OCI-M2 (cell line): ENCODE data around the gene GBE1.
"Not testable (repeated sequence)": the region's sequence is repeated elsewhere in the genome, so short reads cannot be mapped to it uniquely, and the experiment has no call there.

Experiments
- DNase-seq: peaks from one replicate; lab custom pipeline; 2025; ENCODE audit not compliant: unreplicated experiment; lab: John Stamatoyannopoulos, UW

Gene GBE1

GRCh38 chr3:81760924-81761903 is at the start of gene GBE1:
Gene GBE1, minus strand, starts transcription at chr3:81761645. Its CDS starts 128 bp downstream, at chr3:81761517.
- peak; percentile 88 for DNase-seq

- DNase-seq: no peak
Measured at GRCh38 chr3:81808900-81809299, 47.5 kb upstream of the GBE1 start.

- no peak for DNase-seq
Measured at GRCh38 chr3:81799403-81799802, 38.0 kb upstream of the GBE1 start.

- no peak for DNase-seq
Measured at GRCh38 chr3:81793410-81793809, 32.0 kb upstream of the GBE1 start.

- no peak for DNase-seq
Measured at GRCh38 chr3:81790117-81790516, 28.7 kb upstream of the GBE1 start.

GRCh38 chr3:81789691-81790090 is 28.2 kb upstream of the GBE1 start:
- no peak for DNase-seq

GRCh38 chr3:81788610-81789009 is 27.2 kb upstream of the GBE1 start:
- DNase-seq: no peak

GRCh38 chr3:81788044-81788443 is 26.6 kb upstream of the GBE1 start:
- DNase-seq: no peak

- DNase-seq: no peak
Measured at GRCh38 chr3:81782585-81782984, 21.1 kb upstream of the GBE1 start.

- no peak for DNase-seq
Measured at GRCh38 chr3:81778678-81779182, 17.3 kb upstream of the GBE1 start.

GRCh38 chr3:81776643-81777042 is 15.2 kb upstream of the GBE1 start:
- no peak for DNase-seq

GRCh38 chr3:81770710-81771109 is 9.3 kb upstream of the GBE1 start:
- DNase-seq: no peak

GRCh38 chr3:81769299-81769698 is 7.9 kb upstream of the GBE1 start:
- DNase-seq: no peak

- not testable (repeated sequence) for DNase-seq
Measured at GRCh38 chr3:81767250-81767859, 5.9 kb upstream of the GBE1 start.

GRCh38 chr3:81765400-81765799 is 4.0 kb upstream of the GBE1 start:
- no peak for DNase-seq

- DNase-seq: no peak
Measured at GRCh38 chr3:81764665-81765064, 3.2 kb upstream of the GBE1 start.

- no peak for DNase-seq
Measured at GRCh38 chr3:81764002-81764401, 2.6 kb upstream of the GBE1 start.

- no peak for DNase-seq
Measured at GRCh38 chr3:81763001-81763400, 1.6 kb upstream of the GBE1 start.

GRCh38 chr3:81761904-81762580 is 597 bp upstream of the GBE1 start:
- DNase-seq: no peak

- no peak for DNase-seq
Measured at GRCh38 chr3:81760215-81760614, 1.2 kb downstream of the GBE1 start.

- not testable (repeated sequence) for DNase-seq
Measured at GRCh38 chr3:81758771-81759170, 2.7 kb downstream of the GBE1 start.
